Heart left ventricle (tissue), 13 donors: ENCODE measurements around the gene GPR107.

ENCODE experiments used
- CTCF ChIP-seq, 12 donors: fragments of 200-600 bp; sonication (generic) in 4 of 12; IDR thresholded peaks; one replicate each; pipeline versions ENCODE4 v1.5.0 to v1.8.0; 2018 to 2022; ENCODE audit warnings: antibody characterized with exemption in 12 of 12, mild to moderate bottlenecking in 5 of 12
- POLR2A ChIP-seq, 2 donors: fragments of 450-650 bp; IDR thresholded peaks; one replicate each; pipeline ENCODE4 v1.6.1; 2017; ENCODE audit warnings: antibody characterized with exemption in 2 of 2, mild to moderate bottlenecking in 2 of 2, moderate library complexity in 2 of 2
- donor health status: ischemic (EF 13 %, LVEDD 7.1; RV severe dilation, severe dysfunction).
- donor health status: DM: no; HTN: yes; CAD: no.
- donor health status: DM: no; HTN: no; CAD: no.
- donor health status: ischemic (EF 25% LVEDD 6.9; RV normal size, moderate dysfunction).
- donor health status: ischemic (EF 25% LVEDD 5.7; RV mildly dilated, moderate dysfunction).
- donor health status: ischemic (EF 35%, LVEDD 5.7; RV mildly dilated, moderate dysfunction).
- donor health status: nonischemic (EF 11% LVEDD 7.7; RV severe dilation, severe dysfunction).
- donor health status: DM: yes; HTN: yes; CAD: no.
- donor health status: PGD.
- donor health status: ischemic (EF 29% LVEDD 5.4; RV normal size, mild dysfunction).
- donor health status: nonischemic (EF 23%, LVEDD 6.1; RV moderate dilation, normal function).

DNA sequence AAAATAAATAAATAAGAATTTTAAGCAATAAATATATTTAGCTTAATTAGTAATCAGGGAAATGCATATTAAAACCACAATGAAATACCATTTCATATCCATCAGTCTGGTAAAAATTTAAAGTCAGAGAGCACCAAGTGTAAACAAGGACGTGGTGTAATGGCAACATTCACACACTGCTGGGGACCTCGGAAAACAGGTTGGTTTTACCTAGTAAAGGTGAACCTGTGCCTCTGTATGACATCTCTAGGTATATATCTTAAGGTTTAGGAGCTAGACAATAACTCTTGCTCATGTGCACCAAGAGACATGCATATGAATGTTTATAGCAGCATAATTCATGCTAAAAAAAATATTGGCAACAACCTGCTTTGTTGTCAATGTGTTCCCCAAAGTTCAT, 40.4 kb upstream of the GPR107 start:
- TF ChIP-seq POLR2A (IDR thresholded peaks at IDR 0.05): no peak
- TF ChIP-seq CTCF (IDR thresholded peaks at IDR 0.05): no peak
